ENCODE data around the gene EMID1. TPM values are rescaled to one million over a fixed set of nuclear protein-coding genes. Genes with fewer than 3 reads are reported as not detected.
"Not testable (repeated sequence)": the region's sequence is repeated elsewhere in the genome, so short reads cannot be mapped to it uniquely, and the experiment has no call there.

Gene EMID1
- total RNA-seq, 1 donor from 2014 or later = not detected

DNA sequence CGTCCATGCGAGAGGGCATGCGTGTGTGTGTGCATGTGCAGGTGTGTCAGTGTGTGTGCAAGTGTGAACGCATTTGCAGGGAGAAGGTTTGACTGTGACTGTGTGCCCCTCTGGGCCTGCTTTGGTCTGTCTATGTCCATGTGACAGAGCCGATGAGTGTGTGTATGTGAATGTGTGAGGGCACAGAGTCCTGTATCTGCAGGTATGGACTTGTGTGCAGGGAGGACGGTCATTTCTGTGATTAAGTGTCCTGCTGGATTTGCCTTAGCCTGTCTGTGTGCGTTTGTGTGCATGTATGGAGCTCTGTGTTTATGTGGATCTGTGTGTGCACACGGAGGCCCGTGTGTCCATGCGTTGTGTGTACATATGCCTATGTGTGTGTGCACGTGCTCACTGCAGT lies 5.4 kb downstream of the EMID1 start:
- DNase-seq (ENCODE audit: low read depth, low spot score) = no peak

DNA sequence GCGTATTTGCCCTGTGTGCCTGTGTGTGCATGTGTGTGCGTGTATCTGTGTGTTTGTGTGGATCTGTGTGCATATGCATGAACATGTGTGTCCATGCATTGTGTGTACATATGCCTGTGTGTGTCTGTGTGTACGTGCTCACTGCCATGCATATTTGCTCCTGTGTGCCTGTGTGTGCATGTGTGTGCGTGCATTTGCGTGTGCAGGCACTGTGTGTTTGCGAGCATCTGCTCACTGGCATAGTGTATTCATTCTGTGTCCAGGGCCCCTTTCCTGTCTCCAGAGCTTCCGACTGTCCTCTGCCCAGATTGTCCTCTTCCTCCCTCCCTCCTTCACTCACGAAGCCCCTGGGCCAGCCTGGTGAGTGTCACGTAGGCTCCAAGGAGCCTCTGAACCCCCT lies 5.8 kb downstream of the EMID1 start:
- DNase-seq (ENCODE audit: low read depth, low spot score) = no peak

DNA sequence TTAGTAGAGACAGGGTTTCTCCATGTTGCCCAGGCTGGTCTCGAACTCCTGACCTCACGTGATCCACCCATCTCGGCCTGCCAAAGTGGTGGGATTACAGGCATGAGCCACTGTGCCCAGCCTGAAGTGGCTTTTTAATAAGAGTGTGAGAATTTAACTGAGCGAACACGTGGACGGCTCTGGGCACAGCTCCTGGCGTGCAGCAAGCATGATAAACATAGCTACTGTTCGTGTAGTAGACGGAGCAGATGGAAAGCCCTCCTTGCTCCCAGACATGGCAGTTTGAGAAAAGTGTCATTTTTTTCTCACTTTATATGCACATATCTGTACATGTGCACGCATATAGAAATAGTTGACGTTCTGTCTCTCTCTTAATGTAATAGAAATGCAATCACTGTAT lies 7.0 kb downstream of the EMID1 start:
- no peak for DNase-seq (ENCODE audit: low read depth, low spot score)

DNA sequence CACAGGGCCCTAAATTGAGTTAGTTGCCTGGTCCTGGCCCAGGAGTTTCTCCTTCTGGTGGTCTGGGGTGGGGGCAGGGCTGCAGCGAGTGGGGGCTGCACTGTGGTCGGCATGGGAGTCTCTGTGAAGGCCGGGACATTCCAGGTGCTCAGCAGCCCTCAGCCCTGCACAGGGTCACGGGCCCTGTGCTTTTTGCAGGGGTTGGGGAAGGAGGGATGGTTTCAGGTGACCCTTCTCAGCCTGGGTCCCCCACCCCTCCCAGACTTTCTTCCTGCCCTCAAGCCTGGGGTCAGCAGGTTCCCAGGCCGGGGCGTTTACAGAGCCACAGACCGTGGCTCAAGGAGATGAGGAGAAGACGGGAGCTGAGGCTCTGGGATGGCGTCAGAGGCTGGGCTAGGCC lies 7.8 kb downstream of the EMID1 start:
- no peak for DNase-seq (ENCODE audit: low read depth, low spot score)

DNA sequence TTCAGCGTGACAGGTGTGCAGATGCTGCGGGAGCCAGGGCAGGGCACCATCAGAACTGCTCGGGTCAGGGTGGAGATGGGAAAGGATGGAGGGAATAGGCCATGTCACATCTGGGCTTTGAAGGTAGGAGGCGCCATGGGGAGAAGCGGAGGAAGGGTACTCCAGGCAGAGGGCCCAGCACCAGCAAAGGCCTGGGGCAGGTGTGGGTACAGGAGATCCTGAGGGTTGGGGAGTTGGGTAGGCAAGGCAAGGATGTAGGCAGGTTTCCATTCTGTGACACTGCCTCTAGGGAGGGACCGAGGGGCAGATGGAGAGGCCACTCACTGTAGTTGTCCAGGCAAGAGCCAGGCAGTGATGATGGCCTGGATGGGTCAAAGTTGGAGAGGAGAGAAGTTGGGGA lies 8.5 kb downstream of the EMID1 start:
- DNase-seq (ENCODE audit: low read depth, low spot score) = no peak

DNA sequence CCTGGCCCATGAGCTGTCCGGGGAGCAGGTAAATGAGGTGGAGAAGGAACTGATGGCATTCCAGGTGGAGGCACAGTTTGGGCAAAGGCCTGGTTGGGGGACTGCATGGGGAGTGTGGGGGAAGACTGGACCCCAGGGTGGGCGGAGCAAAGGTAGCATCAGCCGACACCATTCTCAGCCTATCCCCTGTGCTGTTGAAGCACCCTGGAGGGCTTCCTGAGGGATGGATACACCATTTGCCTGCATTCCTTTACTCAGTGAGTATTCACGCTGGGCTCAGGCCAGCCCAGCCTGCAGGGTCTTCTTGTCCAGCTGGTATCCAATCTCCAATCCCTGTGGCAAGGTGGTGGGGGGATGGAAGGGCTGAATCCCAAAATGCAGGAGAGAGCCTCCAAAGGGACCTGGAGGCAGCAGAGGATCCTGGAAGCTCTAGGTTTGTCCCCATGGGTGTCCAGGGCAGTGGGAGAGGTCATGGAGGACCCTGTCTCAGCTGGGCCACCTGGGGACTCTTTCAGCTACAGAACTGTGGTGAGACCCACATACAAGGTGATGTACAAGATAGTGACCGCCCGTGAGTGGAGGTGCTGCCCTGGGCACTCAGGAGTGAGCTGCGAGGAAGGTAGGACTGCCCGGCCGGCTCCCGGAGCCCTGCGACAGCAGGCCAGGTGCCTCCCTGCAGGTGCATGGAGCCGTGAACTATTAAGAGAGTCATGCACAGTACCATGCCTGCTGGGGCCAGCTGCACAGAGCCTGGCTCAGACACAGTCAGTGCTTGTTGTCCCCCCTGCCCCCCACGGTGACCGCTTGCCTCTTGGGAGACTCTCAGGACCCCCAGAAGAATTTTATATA lies 9.5 kb downstream of the EMID1 start:
- DNase-seq (ENCODE audit: low read depth, low spot score) = no peak

DNA sequence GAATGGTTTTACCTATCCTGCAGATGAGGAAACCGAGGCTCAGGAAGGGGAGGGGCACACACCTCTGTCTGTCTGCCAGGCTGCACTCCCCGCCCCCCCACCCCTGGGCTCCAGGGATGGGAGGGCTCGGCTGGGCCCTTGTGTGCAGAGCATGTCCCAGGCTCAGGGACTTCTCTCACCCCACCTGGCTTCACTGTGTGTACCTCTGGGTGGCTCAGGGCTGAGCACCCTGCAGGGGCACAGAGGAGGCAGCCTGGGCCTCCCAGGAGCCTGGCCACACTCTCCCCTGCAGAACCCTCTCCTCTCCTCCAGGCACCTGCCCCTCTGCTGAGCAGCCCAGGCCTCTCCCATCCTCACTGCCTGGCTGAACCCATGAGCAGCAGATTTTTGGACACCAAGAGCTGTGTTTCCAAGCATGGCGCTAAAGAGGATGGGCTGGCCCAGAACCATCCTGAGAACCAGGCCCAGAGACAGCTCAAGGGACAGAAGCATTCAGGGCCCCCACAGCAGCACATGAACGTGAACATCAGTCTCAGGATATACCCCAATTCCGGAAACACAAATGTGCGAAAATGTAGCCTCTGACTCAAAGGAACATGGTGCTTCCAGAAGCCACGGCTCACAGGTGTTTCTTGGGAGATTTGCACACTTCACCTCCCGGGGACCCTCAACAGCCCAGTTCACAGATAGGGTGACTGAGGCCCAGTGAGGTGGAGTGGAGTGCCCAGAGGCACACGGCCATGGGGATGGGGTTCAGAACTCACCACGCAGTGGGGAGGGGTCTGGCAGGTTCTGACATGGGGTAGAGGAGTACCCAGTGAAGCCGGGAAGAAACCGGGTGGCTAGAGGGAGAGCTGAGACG lies 10.5 kb downstream of the EMID1 start:
- no peak for DNase-seq (ENCODE audit: low read depth, low spot score)

DNA sequence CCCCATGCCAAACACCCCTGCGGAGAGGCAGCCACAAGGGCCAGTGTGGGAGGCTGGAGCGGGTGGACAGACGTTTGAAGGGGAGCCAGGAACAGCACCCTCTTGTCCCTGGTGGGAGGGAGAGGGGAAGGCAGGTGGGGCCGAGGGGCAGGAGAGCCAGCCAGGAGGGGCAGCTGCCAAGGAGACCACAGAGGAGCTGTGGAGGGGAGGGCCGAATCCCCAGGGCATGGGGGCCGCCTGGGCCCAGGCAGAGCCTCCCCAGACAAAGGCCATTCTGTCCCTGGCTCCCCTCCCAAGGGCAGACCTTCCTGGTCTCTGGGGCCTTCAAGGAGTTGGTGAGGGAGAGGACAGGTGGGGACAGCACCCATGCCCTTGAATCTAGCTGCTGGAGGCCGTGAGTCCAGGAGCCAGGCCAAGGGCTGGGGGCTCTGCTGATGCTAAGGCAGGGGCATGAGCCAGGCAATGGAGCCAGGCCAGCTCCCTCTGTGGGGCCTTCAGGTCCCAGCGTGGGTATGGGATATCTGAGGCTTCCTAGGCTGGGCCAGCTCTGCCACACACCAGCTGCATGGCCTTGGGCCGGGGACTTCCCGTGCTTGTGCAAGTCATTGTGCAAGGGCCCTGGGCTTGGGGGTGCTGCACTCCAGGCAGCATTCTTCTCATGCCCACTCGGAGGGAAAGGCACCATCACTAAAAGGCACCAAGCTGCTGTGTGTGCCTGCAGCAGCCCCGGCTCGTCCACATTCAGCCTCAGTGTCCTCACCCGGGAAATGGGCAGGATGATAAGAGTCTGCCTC lies 11.4 kb downstream of the EMID1 start:
- DNase-seq (ENCODE audit: low read depth, low spot score) = no peak

DNA sequence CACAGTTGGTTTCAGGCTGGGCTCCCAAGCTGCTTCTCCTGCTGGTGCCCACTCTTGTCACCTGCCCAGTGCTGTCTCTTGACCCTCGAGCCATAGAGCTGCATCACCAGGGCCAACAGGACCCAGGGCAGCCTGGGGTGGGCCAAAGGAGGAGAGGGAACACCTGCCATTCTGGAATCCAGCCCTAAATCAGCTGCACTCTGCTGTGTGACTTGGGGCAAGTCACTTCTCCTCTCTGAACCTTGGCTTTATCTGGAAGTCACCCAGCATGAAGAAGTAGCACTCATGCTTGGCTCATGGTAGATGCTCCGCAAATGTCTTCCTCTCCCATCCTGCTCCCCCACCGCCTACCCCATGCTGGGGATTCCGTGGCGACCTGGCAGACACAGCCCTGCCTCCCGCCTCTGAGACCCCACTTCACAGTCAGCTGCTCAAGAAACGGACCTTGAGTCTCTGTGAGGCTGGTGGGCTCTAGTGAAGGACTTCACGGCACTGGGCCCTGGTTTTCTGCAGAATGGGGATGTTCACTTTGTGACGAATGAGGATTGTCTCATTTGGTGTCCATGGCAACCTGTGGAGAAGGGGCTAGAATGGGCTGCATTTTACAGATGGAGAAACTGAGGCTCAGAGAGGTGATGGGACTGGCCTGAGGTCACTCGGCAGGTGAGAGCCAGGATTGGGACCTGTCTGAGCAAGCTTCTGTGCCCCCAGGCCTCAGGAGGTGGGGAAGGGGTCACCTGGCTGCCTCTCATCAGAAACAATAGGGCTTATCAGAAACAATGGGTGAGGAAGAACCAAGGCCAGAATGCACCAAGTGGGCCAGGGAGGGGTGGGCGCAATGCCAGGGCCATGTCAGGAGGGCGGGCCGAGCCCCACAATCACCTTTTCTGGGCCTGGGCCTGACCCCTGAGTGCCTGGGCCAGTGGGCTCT lies 12.4 kb downstream of the EMID1 start:
- no peak for DNase-seq (ENCODE audit: low read depth, low spot score)

DNA sequence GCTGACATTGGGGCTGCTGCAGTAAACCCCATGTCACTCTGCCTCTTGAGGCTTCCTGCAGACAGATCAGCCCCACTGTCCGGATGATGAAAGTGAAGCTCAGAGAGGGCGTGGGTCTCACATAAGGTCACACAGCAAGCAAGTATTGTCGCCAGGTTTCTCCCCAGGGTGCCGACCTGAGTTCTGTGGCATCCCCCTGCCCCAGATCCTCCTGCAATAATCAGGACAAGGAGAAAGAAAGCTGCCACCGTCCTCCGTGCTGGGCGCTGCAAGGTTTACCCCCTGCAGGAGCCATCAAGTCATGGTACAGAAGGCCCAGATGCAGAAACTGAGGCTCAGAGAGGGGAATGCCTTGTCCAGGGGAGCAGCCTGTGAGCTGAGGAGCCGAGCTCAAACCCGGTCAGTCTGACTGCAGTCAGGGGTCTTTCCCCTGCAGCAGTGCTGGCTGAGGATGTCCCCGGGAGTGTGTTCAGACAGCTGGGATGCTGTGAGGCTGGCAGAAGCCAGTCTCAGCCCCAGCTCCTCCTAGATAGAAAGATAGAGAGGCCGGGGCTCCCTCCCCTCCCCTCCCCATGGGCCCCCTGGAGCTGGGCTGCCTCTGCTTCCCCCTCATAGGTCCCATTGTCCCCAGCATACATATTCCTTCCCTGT lies 13.2 kb downstream of the EMID1 start:
- DNase-seq (ENCODE audit: low read depth, low spot score) = no peak

DNA sequence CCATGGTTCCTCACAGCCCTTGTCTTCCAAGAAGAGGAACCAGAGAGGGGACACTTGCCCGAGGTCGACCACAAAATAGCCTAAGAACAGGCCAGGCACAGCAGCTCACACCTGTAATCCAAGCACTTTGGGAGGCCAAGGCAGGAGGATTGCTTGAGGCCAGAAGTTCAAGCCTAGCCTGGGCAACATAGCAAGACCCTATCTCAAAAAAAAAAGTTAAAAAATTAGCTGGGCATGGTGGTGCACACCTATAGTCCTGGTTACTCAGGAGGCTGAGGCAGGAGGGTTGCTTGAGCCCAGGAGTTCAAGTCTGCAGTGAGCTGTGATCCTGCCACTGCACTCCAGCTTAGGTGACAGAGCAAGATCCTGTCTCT lies 13.7 kb downstream of the EMID1 start:
- not testable (repeated sequence) for DNase-seq (ENCODE audit: low read depth, low spot score)

DNA sequence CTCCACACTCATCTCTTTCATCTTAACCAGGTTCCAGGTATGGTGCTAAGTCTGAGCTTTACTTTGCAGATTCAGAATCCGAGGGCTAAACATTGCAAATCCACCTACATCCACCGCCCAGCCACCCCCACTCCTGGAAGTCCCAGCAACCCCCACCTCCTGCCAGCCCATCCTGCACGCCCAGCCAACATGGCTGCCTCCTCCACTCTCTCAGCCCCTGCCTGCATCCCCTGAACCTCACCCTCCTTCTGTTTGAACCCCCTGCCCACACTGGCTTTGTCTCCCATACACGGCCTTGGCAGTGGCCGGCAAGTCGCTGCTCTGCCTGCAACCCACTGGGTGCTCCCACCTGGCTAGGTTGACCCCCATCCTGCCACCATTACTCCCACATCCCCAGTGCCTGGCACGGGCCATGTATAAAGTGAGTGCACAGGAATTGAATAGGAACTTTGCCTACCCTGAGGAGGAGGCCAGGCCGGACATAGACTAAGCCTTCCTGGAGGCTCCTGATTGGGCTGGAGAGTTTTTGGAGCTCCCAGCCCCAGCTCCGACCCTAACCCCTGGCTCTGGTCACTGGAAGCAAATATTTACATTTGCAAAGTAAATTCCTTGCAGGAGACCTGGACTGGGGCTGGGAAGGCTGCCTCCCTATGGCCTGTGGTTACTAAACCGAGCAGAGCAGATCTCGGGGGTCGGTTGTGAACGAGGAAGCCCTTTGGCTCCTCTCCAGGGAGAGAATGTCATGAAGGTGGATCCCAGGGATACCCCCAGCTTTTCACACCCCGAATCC lies 14.4 kb downstream of the EMID1 start:
- no peak for DNase-seq (ENCODE audit: low read depth, low spot score)

DNA sequence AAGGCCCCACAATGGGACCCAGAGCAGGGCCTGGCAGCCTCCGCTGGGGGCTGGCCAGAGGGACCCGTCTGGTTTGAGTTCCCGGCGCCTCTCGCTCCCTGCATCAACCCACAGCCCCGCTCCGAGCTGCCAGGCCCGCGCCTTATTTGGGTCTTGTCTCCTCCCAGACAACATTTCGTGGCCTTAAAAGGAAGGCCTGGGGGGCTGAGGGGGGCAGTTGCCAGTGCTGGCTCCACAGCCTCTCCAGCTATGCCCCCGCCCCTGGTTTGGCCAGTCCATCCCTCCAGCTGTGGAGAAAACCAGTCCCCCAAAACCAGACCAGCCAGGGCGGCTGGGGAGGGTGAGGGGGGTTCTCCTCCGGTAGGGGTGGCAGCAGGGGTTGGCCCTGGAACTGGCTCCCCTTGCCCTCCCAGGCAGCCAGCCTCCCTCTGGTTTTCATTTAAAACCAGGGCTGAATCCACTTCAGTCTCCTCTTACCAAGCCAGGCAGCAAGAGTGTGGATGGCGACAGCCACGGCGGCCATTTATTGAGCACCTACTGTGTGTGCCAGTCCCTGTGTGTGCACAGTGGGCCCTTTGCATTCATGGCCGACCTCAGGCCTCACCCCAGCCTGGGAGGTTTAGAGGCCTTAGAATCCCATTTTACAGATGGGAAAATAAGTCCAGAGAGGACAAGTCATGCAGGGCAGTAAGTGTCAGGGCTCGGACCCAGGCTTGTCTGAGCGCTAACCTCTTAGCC lies 18.6 kb downstream of the EMID1 start:
- no peak for DNase-seq (ENCODE audit: low read depth, low spot score)

DNA sequence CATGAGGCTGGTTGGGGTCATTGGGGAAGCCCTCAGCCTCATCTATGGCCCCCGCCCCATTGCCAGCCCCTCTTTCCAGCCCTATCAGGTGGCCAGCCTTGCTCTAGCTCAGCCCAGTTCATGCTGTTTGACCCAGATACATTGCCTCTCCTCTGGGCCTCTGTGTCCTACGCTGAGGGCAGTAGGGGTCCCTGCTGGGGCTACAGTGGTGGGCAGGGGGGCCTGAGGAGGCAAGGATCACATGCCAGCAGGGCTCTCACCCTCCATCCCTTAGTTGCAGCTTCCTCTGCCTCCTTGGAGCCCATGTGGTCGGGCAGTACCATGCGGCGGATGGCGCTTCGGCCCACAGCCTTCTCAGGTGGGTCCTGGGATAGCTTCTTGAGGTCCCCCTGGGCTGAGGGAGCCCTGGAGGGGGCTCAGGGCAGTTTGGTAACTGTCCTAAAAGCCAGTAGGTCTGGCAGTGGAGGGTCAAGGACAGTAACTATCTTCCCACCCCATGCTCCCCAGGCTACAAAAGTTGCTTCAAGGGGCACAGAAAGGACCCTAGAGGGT lies 19.2 kb downstream of the EMID1 start:
- no peak for DNase-seq (ENCODE audit: low read depth, low spot score)

DNA sequence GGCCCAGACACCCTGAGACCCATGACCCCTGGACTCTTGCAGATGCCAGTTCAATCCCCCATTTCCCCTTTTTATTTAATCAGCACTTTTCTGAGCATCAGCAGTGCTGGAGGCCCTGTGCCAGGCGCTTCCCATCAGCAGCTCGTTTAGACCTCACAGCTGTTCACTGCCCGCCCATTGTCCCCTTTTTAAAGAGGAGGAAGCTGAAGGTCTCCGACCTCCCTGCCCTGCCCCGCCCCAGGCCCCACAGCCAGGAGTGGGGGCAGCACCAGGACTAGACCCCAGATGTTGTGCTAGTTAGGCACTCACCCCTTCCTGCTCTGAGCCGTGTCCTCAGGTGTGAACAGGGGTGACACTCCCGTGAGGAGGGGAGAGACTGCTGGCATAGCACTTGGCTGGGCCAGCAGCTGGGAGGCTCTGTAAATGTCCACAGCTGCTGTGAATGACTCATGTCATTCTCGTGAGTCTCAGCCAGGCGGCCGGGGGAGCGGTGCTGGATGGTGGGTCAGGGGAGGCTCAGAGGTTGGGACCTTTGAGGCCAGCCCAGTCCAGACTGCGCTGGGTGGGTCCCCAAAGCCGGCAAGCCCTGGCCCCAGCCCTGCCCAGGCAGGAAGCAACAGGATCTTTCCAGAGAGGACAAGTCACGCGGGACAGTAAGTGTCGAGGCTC lies 19.9 kb downstream of the EMID1 start:
- DNase-seq (ENCODE audit: low read depth, low spot score) = no peak

DNA sequence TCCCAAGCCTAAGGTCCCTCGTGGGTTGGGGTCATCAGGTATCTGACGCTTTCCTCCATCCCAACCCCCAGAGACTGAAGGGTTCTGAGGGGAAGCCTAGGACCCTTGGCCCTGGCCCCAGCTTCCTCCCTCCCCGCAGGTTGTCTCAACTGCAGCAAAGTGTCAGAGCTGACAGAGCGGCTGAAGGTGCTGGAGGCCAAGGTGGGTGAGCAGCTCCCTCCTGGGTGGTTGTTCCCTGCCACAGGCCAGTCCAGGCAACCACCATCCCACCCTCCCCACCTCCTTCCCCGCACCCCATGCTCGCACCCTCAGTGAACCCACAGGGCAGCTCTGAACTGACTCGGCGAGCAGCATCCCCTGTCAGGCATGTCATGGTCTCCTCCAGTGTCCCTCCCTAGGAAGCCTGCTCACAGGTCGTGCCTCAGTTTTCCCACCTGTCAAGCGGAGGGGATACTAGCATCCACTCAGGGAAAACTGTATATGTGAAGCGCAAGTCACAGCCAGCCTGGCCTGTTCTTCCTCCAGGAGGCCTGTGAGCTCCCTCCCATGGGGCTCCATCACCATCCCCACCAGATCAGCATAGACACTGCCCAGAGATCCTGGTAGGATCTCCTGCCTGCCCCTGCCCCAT lies 20.8 kb downstream of the EMID1 start:
- DNase-seq (ENCODE audit: low read depth, low spot score) = no peak

All from pulmonary artery endothelial cell (primary cell).